LNCaP clone FGC (cell line): ENCODE results near the gene COL7A1.

Source experiments
- DNase-seq: peaks from one replicate; pipeline ENCODE4 v3.0.0-alpha.2; 2011; ENCODE audit warnings: low read depth
- H3K4me3 ChIP-seq: 2 replicates; pipeline ENCODE4 v1.5.1; 2011; ENCODE audit warnings: mild to moderate bottlenecking, low read depth, low read length, control low read depth
- TF ChIP-seq, protein P1 (sequence below): IDR thresholded peaks from 2 replicates; pipeline ENCODE4 v1.5.1; 2012; ENCODE audit warnings: mild to moderate bottlenecking; ENCODE audit not compliant: control insufficient read depth, insufficient read depth; ENCODE audit errors: extremely low read depth

The COL7A1 gene

DNA sequence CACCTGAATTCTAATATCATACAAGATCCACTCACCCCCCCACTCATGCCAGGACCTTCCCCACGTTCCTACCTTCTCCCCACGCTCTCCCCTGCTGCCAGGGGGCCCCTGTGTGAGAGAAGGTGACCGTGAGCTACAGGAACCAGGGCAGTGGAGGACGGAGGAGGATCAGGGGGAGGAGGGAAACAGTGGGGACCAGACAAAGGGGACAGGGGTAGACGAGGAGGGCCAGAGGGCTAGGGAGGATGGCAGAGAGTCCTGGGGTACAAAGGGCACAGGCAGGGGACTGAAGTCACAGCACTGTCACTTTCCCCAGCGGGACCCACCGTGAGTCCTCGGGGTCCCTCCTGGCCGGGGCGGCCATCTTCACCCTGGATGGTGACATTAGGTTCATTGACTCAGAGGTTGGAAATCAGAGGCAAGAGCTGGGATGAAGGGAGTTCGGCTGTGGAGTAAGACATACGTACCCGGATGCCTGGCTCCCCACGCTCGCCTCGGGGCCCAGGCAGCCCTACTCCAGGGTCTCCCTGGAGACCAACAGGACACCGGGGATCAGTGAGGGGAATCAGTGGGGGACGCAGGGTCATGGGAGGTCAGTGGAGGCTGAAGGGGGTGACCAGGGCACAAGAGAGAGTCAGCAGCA lies 25.2 kb downstream of the COL7A1 start:
- TF ChIP-seq, protein P1, sequence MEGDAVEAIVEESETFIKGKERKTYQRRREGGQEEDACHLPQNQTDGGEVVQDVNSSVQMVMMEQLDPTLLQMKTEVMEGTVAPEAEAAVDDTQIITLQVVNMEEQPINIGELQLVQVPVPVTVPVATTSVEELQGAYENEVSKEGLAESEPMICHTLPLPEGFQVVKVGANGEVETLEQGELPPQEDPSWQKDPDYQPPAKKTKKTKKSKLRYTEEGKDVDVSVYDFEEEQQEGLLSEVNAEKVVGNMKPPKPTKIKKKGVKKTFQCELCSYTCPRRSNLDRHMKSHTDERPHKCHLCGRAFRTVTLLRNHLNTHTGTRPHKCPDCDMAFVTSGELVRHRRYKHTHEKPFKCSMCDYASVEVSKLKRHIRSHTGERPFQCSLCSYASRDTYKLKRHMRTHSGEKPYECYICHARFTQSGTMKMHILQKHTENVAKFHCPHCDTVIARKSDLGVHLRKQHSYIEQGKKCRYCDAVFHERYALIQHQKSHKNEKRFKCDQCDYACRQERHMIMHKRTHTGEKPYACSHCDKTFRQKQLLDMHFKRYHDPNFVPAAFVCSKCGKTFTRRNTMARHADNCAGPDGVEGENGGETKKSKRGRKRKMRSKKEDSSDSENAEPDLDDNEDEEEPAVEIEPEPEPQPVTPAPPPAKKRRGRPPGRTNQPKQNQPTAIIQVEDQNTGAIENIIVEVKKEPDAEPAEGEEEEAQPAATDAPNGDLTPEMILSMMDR: no peak
- no peak overlapping the region for H3K4me3 ChIP-seq
- no peak for DNase-seq

GRCh38 chr3:48569400-48569799 lies 25.7 kb downstream of the COL7A1 start:
- no peak overlapping the region for H3K4me3 ChIP-seq
- no peak for DNase-seq
- TF ChIP-seq, protein P1: no peak

GRCh38 chr3:48568476-48568875 lies 26.7 kb downstream of the COL7A1 start:
- no peak overlapping the region for H3K4me3 ChIP-seq
- TF ChIP-seq, protein P1: no peak
- no peak for DNase-seq

DNA sequence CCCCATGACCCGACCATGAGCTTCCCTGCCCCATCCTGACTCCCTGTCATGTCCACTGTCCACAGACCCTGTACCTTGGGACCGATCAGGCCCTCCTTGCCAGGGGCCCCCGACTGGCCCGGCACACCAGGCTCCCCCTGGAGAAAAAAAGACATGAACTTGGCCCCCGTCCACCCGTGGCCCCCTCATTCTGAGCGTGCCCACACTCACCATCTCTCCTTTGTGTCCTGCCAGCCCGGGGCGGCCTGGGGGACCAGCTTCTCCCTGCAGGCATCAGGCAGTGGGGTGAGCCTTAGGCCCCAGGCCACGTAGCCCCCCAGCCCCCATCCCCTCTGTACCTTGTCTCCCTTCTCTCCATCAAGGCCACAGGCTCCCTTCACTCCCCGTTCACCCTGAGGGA lies 27.6 kb downstream of the COL7A1 start:
- H3K4me3 ChIP-seq: no peak overlapping the region
- TF ChIP-seq, protein P1: no peak
- DNase-seq: no peak

GRCh38 chr3:48567090-48567489 lies 28.0 kb downstream of the COL7A1 start:
- no peak overlapping the region for H3K4me3 ChIP-seq
- TF ChIP-seq, protein P1: no peak
- DNase-seq: no peak

GRCh38 chr3:48566401-48566760 lies 28.7 kb downstream of the COL7A1 start:
- no peak for DNase-seq
- TF ChIP-seq, protein P1: no peak
- no peak overlapping the region for H3K4me3 ChIP-seq
